Stimulated activated naive B cell treated with anti-CD40 and anti-IgM and Interleukin-4, amounts not matched to agents 10 μg/mL and 1 μg/mL and 100 μg/mL, for 72 hours (primary cell): ENCODE measurements around the gene BMP8A.
"Not testable (repeated sequence)": the region's sequence is repeated elsewhere in the genome, so short reads cannot be mapped to it uniquely, and the experiment has no call there.

Experiments used
- ATAC-seq, 2 donors: fragments of 150-1000 bp; cut with Tn5 transposase; replicated peaks; 2 replicates each; pipeline ENCODE4 v1.10.0; 2021; ENCODE audit warnings: moderate library complexity in 1 of 2
- DNase-seq: peaks from one replicate; pipeline ENCODE4 v3.0.0; 2021
- H3K27ac Mint-ChIP-seq: one replicate; pipeline ENCODE4 v1.8.0; 2022; ENCODE audit warnings: mild to moderate bottlenecking, mixed read lengths
- H3K27me3 Mint-ChIP-seq, 2 donors: one replicate each; pipeline ENCODE4 v1.8.0; 2022; ENCODE audit warnings: mixed read lengths in 2 of 2
- H3K36me3 Mint-ChIP-seq, 2 donors: one replicate each; pipeline ENCODE4 v1.8.0; 2022; ENCODE audit warnings: mixed read lengths in 2 of 2, mild to moderate bottlenecking in 1 of 2
- H3K4me1 Mint-ChIP-seq, 2 donors: one replicate each; pipeline ENCODE4 v1.8.0; 2022; ENCODE audit warnings: mixed read lengths in 2 of 2, mild to moderate bottlenecking in 1 of 2
- H3K4me3 Mint-ChIP-seq, 2 donors: one replicate each; pipeline ENCODE4 v1.8.0; 2022; ENCODE audit warnings: mild to moderate bottlenecking in 2 of 2, mixed read lengths in 2 of 2, moderate library complexity in 1 of 2
- H3K9me3 Mint-ChIP-seq, 2 donors: one replicate each; pipeline ENCODE4 v1.8.0; 2022; ENCODE audit warnings: mixed read lengths in 2 of 2, mild to moderate bottlenecking in 1 of 2

Gene BMP8A

GRCh38 chr1:39507230-39507928 is 15.9 kb downstream of the BMP8A start:
- Mint-ChIP-seq H3K9me3 (no peaks in the 10 kb centered on the region), H3K4me3 (no peak overlapping the region), H3K36me3 (no peaks in the 10 kb centered on the region), H3K4me1 (peaks cover 9 to 21% of the 10 kb centered on the region in 2 donors), H3K27ac (no peak overlapping the region), H3K27me3 (peaks cover 0 to 10% of the 10 kb centered on the region in 2 donors)
- no peak for ATAC-seq
- no peak for DNase-seq

GRCh38 chr1:39508266-39508665 is 16.8 kb downstream of the BMP8A start:
- Mint-ChIP-seq H3K27ac (no peak overlapping the region), H3K36me3 (no peaks in the 10 kb centered on the region), H3K9me3 (no peaks in the 10 kb centered on the region), H3K4me3 (no peak overlapping the region), H3K27me3 (peaks cover 0 to 10% of the 10 kb centered on the region in 2 donors), H3K4me1 (peaks cover 9 to 21% of the 10 kb centered on the region in 2 donors)
- DNase-seq = no peak
- ATAC-seq = no peak

- peaks cover 0 to 10% of the 10 kb centered on the region in 2 donors for H3K27me3 Mint-ChIP-seq
- no peaks in the 10 kb centered on the region for H3K36me3 Mint-ChIP-seq
- peak overlapping the region; percentile 23 to 44 for H3K4me3 Mint-ChIP-seq
- peak overlapping the region; percentile 95 for H3K27ac Mint-ChIP-seq
- ATAC-seq (peak; percentile 39 to 45), DNase-seq (no peak)
- H3K9me3 Mint-ChIP-seq = no peaks in the 10 kb centered on the region
- peaks cover 9 to 21% of the 10 kb centered on the region in 2 donors for H3K4me1 Mint-ChIP-seq
Observed at GRCh38 chr1:39508857-39509305, 17.4 kb downstream of the BMP8A start.

- peaks cover 0 to 10% of the 10 kb centered on the region in 2 donors for H3K27me3 Mint-ChIP-seq
- H3K4me1 Mint-ChIP-seq = peaks cover 9 to 21% of the 10 kb centered on the region in 2 donors
Observed at GRCh38 chr1:39509360-39510009, 18.0 kb downstream of the BMP8A start.

GRCh38 chr1:39510570-39511186 is 19.2 kb downstream of the BMP8A start:
- not testable (repeated sequence) for DNase-seq, H3K9me3 Mint-ChIP-seq, H3K36me3 Mint-ChIP-seq, ATAC-seq
- peaks cover 9 to 23% of the 10 kb centered on the region in 2 donors for H3K4me1 Mint-ChIP-seq
- peak overlapping the region; percentile 75 for H3K27ac Mint-ChIP-seq
- H3K4me3 Mint-ChIP-seq = peak overlapping the region in 1 of 2 donors; percentile 36
- peaks cover 3 to 14% of the 10 kb centered on the region in 2 donors for H3K27me3 Mint-ChIP-seq

More at GRCh38 chr1:39509360-39510009, 18.0 kb downstream of the BMP8A start:
- Mint-ChIP-seq H3K36me3 (no peaks in the 10 kb centered on the region), H3K27ac (peak overlapping the region; percentile 95), H3K4me3 (peak overlapping the region; percentile 44 to 78), H3K9me3 (no peaks in the 10 kb centered on the region)
- DNase-seq (peak; percentile 27), ATAC-seq (peak; percentile 49 to 53)

GRCh38 chr1:39511477-39511876 is 20.0 kb downstream of the BMP8A start:
- DNase-seq, H3K36me3 Mint-ChIP-seq, H3K27ac Mint-ChIP-seq, H3K9me3 Mint-ChIP-seq, H3K4me3 Mint-ChIP-seq, ATAC-seq: not testable (repeated sequence)
- Mint-ChIP-seq H3K27me3 (peaks cover 4 to 16% of the 10 kb centered on the region in 2 donors), H3K4me1 (peaks cover 9 to 23% of the 10 kb centered on the region in 2 donors)

- peaks cover 9 to 20% of the 10 kb centered on the region in 2 donors for H3K4me1 Mint-ChIP-seq
- not testable (repeated sequence) for H3K36me3 Mint-ChIP-seq, DNase-seq, H3K27ac Mint-ChIP-seq, H3K9me3 Mint-ChIP-seq, H3K4me3 Mint-ChIP-seq
- peak; percentile 24 to 31 for ATAC-seq
- H3K27me3 Mint-ChIP-seq = peaks cover 4 to 16% of the 10 kb centered on the region in 2 donors
Observed at GRCh38 chr1:39512234-39512847, 20.9 kb downstream of the BMP8A start.

GRCh38 chr1:39514710-39515124 is 23.3 kb downstream of the BMP8A start:
- peak; percentile 63 to 64 for ATAC-seq
- H3K27ac Mint-ChIP-seq, H3K4me1 Mint-ChIP-seq: not testable (repeated sequence)

GRCh38 chr1:39515131-39516086 is 24.0 kb downstream of the BMP8A start:
- H3K36me3 Mint-ChIP-seq, H3K9me3 Mint-ChIP-seq, H3K4me1 Mint-ChIP-seq, H3K27me3 Mint-ChIP-seq: not testable (repeated sequence)
- DNase-seq (peak; percentile 51), ATAC-seq (peak; percentile 66 to 67)
- peak overlapping the region; percentile 75 to 80 for H3K4me3 Mint-ChIP-seq
- peak overlapping the region; percentile 65 for H3K27ac Mint-ChIP-seq

More at GRCh38 chr1:39514710-39515124, 23.3 kb downstream of the BMP8A start:
- H3K9me3 Mint-ChIP-seq, H3K4me3 Mint-ChIP-seq, H3K36me3 Mint-ChIP-seq, H3K27me3 Mint-ChIP-seq: not testable (repeated sequence)
- peak; percentile 23 for DNase-seq

GRCh38 chr1:39516841-39517240 is 25.4 kb downstream of the BMP8A start:
- H3K27me3 Mint-ChIP-seq, ATAC-seq, H3K36me3 Mint-ChIP-seq, H3K4me1 Mint-ChIP-seq, H3K4me3 Mint-ChIP-seq, DNase-seq, H3K9me3 Mint-ChIP-seq: not testable (repeated sequence)
- peak overlapping the region; percentile 54 for H3K27ac Mint-ChIP-seq

GRCh38 chr1:39517936-39518335 is 26.5 kb downstream of the BMP8A start:
- not testable (repeated sequence) for DNase-seq, H3K4me3 Mint-ChIP-seq, H3K27ac Mint-ChIP-seq, H3K27me3 Mint-ChIP-seq, H3K36me3 Mint-ChIP-seq, H3K4me1 Mint-ChIP-seq, ATAC-seq, H3K9me3 Mint-ChIP-seq

GRCh38 chr1:39519376-39519775 is 27.9 kb downstream of the BMP8A start:
- not testable (repeated sequence) for DNase-seq, ATAC-seq, H3K4me3 Mint-ChIP-seq, H3K27me3 Mint-ChIP-seq, H3K27ac Mint-ChIP-seq, H3K9me3 Mint-ChIP-seq
- Mint-ChIP-seq H3K4me1 (peaks cover 11 to 13% of the 10 kb centered on the region in 2 donors), H3K36me3 (peaks cover 7 to 13% of the 10 kb centered on the region in 2 donors)

- not testable (repeated sequence) for H3K27ac Mint-ChIP-seq, H3K27me3 Mint-ChIP-seq, DNase-seq, H3K9me3 Mint-ChIP-seq, ATAC-seq, H3K4me3 Mint-ChIP-seq
- H3K36me3 Mint-ChIP-seq = peaks cover 22 to 23% of the 10 kb centered on the region in 2 donors
- H3K4me1 Mint-ChIP-seq = peaks cover 26 to 33% of the 10 kb centered on the region in 2 donors
Observed at GRCh38 chr1:39522221-39522620, 30.8 kb downstream of the BMP8A start.
